Measurements from ENCODE around the gene MRNIP.

The MRNIP gene

GRCh38 chr5:179882338-179882737 is 23.7 kb upstream of the MRNIP start:
- H3K4me3 ChIP-seq (ENCODE audit: low read depth, low read length): no peak overlapping the region
- TF ChIP-seq, protein P1, sequence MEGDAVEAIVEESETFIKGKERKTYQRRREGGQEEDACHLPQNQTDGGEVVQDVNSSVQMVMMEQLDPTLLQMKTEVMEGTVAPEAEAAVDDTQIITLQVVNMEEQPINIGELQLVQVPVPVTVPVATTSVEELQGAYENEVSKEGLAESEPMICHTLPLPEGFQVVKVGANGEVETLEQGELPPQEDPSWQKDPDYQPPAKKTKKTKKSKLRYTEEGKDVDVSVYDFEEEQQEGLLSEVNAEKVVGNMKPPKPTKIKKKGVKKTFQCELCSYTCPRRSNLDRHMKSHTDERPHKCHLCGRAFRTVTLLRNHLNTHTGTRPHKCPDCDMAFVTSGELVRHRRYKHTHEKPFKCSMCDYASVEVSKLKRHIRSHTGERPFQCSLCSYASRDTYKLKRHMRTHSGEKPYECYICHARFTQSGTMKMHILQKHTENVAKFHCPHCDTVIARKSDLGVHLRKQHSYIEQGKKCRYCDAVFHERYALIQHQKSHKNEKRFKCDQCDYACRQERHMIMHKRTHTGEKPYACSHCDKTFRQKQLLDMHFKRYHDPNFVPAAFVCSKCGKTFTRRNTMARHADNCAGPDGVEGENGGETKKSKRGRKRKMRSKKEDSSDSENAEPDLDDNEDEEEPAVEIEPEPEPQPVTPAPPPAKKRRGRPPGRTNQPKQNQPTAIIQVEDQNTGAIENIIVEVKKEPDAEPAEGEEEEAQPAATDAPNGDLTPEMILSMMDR (IDR thresholded peaks at IDR 0.05; ENCODE audit: low read depth, low read length): no peak
- in situ Hi-C loops (cut with HindIII; ENCODE audit: low sequenced_read_pairs): no loop called here
- no peak for DNase-seq (ENCODE audit: low read depth, low spot score)

GRCh38 chr5:179880848-179881590 is 22.4 kb upstream of the MRNIP start:
- H3K4me3 ChIP-seq (ENCODE audit: low read depth, low read length): no peak overlapping the region
- DNase-seq (ENCODE audit: low read depth, low spot score): no peak
- in situ Hi-C loops (cut with HindIII; ENCODE audit: low sequenced_read_pairs): no loop called here
- TF ChIP-seq, protein P1 (IDR thresholded peaks at IDR 0.05; ENCODE audit: low read depth, low read length): no peak

DNA sequence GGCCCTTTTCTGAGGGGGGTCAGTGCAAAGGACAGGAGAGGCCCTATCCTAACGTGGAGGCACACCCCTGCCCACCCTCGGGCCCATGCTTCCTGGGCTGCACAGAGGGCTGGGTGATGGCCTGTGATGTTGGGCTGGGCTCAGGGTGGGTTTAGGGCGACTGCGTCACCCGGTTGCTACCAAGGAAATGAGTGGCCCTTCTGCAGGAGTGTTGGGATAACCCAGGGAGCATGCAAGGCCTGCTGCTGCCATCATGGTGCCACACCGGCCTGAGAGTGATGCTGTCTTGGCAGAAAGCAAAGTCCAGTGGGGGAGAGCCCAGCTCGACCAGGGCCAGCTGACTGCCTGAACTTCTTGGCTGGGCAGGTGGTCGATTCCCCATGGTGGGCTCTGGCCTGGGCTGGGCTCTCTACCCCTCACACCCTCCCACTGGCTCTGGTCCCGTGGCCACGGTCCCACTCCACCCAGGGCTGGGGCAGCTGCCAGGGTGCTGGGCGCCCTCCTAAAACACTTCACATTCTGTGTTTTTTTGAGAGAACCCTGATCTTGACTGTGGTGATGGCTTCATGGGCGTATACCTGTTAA is 21.5 kb upstream of the MRNIP start:
- DNase-seq (ENCODE audit: low read depth, low spot score): no peak
- in situ Hi-C loops (cut with HindIII; ENCODE audit: low sequenced_read_pairs): no loop called here
- H3K4me3 ChIP-seq (ENCODE audit: low read depth, low read length): no peak overlapping the region
- TF ChIP-seq, protein P1 (IDR thresholded peaks at IDR 0.05; ENCODE audit: low read depth, low read length): no peak

GRCh38 chr5:179879690-179880010 is 21.0 kb upstream of the MRNIP start:
- no peak overlapping the region for H3K4me3 ChIP-seq (ENCODE audit: low read depth, low read length)
- no peak for DNase-seq (ENCODE audit: low read depth, low spot score)
- in situ Hi-C loops (cut with HindIII; ENCODE audit: low sequenced_read_pairs): no loop called here
- TF ChIP-seq, protein P1 (IDR thresholded peaks at IDR 0.05; ENCODE audit: low read depth, low read length): no peak

GRCh38 chr5:179879003-179879689 is 20.5 kb upstream of the MRNIP start:
- no peak for DNase-seq (ENCODE audit: low read depth, low spot score)
- in situ Hi-C loops (cut with HindIII; ENCODE audit: low sequenced_read_pairs): no loop called here
- TF ChIP-seq, protein P1 (IDR thresholded peaks at IDR 0.05; ENCODE audit: low read depth, low read length): no peak
- no peak overlapping the region for H3K4me3 ChIP-seq (ENCODE audit: low read depth, low read length)

GRCh38 chr5:179878222-179879002 is 19.8 kb upstream of the MRNIP start:
- in situ Hi-C loops (cut with HindIII; ENCODE audit: low sequenced_read_pairs): no loop called here
- TF ChIP-seq, protein P1 (IDR thresholded peaks at IDR 0.05; ENCODE audit: low read depth, low read length): no peak
- H3K4me3 ChIP-seq (ENCODE audit: low read depth, low read length): no peak overlapping the region
- no peak for DNase-seq (ENCODE audit: low read depth, low spot score)

All from astrocyte of the spinal cord (primary cell).